Measurements from ENCODE around the gene SNCA.

Gene SNCA

DNA sequence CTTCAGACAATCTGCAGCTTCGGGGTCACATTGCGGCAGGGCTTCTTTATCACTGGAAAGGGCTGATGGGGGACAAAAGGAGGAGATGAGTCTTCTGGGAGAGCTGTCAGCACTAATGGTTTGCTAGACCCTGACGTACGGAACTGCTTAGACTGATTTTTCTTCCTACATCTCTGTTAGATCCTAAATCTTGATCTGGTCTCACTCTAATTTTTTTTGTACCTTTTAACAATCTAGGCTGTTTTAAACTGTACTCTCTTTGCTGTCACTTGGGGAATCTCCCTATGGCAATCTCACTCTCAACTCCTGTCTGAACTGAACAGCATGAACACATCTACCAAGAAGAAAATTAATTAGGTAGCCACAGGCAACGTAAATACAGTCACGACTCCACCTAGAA is 120.1 kb downstream of the SNCA start:
- DNase-seq (ENCODE audit: extremely low read depth, insufficient read length): no peak
- H3K27me3 ChIP-seq (replicated peaks; ENCODE audit: control insufficient read depth, insufficient read depth, low read length): no peaks in the 10 kb centered on the region

DNA sequence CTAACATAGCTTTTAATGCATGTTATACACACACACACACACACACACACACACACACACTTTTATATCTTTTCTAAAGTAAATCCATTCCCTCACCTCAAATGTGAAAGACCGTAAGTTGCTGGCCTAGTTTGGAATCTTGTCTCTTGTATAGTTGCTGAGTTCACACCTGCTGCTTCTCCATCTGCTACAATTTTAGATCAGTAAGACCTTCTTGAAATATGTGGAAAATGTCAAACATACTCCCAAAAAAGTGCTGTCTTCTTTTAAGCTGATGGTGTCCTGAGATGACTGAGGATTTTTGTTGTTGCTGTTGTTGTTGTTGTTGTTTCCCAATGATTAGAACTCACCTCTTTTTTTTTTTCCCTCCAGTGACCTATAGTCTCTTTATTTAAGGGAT is 121.3 kb downstream of the SNCA start:
- Histone ChIP-seq H3K36me3 (ENCODE audit: control insufficient read depth, insufficient read depth, low read length) (no peaks in the 10 kb centered on the region), H3K27me3 (replicated peaks; ENCODE audit: control insufficient read depth, insufficient read depth, low read length) (no peaks in the 10 kb centered on the region), H3K4me3 (replicated peaks; ENCODE audit: low read depth, low read length) (no peak overlapping the region)
- no peak for DNase-seq (ENCODE audit: extremely low read depth, insufficient read length)
- TF ChIP-seq, protein P1, sequence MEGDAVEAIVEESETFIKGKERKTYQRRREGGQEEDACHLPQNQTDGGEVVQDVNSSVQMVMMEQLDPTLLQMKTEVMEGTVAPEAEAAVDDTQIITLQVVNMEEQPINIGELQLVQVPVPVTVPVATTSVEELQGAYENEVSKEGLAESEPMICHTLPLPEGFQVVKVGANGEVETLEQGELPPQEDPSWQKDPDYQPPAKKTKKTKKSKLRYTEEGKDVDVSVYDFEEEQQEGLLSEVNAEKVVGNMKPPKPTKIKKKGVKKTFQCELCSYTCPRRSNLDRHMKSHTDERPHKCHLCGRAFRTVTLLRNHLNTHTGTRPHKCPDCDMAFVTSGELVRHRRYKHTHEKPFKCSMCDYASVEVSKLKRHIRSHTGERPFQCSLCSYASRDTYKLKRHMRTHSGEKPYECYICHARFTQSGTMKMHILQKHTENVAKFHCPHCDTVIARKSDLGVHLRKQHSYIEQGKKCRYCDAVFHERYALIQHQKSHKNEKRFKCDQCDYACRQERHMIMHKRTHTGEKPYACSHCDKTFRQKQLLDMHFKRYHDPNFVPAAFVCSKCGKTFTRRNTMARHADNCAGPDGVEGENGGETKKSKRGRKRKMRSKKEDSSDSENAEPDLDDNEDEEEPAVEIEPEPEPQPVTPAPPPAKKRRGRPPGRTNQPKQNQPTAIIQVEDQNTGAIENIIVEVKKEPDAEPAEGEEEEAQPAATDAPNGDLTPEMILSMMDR (IDR thresholded peaks at IDR 0.05; ENCODE audit: insufficient read depth, low read length, poor library complexity, severe bottlenecking): no peak

More for the DNA sequence above, 120.1 kb downstream of the SNCA start:
- TF ChIP-seq, protein P1 (IDR thresholded peaks at IDR 0.05; ENCODE audit: insufficient read depth, low read length, poor library complexity, severe bottlenecking): no peak
- H3K4me3 ChIP-seq (replicated peaks; ENCODE audit: low read depth, low read length): no peak overlapping the region
- no peaks in the 10 kb centered on the region for H3K36me3 ChIP-seq (ENCODE audit: control insufficient read depth, insufficient read depth, low read length)

DNA sequence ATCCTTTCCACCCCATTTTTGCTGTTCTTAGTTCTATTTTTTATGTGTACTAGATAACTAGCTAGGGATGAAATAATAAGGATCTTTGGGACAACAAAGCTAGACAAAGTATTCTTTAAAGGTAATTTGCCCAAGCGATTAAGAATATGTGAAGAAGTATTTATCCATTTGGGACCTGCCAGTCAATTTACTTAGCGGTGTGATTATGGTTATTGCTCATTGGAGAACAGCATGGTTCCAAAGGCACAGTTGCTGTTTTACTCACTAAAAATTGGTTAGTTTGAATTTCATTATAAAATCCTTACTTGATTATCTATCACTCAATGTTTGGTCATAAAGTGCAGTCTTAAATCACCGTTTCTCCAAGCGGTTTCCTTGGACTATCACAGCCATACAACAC is 124.1 kb downstream of the SNCA start:
- no peak for DNase-seq (ENCODE audit: extremely low read depth, insufficient read length)
- TF ChIP-seq, protein P1 (IDR thresholded peaks at IDR 0.05; ENCODE audit: insufficient read depth, low read length, poor library complexity, severe bottlenecking): no peak
- no peaks in the 10 kb centered on the region for H3K27me3 ChIP-seq (replicated peaks; ENCODE audit: control insufficient read depth, insufficient read depth, low read length)
- H3K36me3 ChIP-seq (ENCODE audit: control insufficient read depth, insufficient read depth, low read length): no peaks in the 10 kb centered on the region
- no peak overlapping the region for H3K4me3 ChIP-seq (replicated peaks; ENCODE audit: low read depth, low read length)

DNA sequence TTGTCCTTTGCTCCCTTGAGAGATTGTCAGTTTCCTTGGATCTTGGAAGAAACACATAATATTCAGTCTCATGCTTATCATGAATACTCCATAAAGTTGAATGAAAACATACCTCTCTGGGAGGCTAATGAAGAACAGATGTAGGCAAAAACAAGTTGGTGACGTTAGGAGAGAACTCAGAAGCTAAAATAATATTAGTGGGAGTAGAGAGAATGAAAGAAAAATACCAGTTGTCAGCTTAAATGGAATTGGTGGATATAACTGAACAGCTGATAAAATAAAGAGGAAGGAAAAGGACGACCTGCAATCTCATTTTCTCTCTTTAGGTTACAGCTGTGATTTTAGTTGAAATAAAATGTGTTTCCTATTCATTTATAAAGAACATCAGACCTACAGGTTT is 124.8 kb downstream of the SNCA start:
- TF ChIP-seq, protein P1 (IDR thresholded peaks at IDR 0.05; ENCODE audit: insufficient read depth, low read length, poor library complexity, severe bottlenecking): no peak
- Histone ChIP-seq H3K27me3 (replicated peaks; ENCODE audit: control insufficient read depth, insufficient read depth, low read length) (no peaks in the 10 kb centered on the region), H3K4me3 (replicated peaks; ENCODE audit: low read depth, low read length) (no peak overlapping the region), H3K36me3 (ENCODE audit: control insufficient read depth, insufficient read depth, low read length) (no peaks in the 10 kb centered on the region)
- no peak for DNase-seq (ENCODE audit: extremely low read depth, insufficient read length)

DNA sequence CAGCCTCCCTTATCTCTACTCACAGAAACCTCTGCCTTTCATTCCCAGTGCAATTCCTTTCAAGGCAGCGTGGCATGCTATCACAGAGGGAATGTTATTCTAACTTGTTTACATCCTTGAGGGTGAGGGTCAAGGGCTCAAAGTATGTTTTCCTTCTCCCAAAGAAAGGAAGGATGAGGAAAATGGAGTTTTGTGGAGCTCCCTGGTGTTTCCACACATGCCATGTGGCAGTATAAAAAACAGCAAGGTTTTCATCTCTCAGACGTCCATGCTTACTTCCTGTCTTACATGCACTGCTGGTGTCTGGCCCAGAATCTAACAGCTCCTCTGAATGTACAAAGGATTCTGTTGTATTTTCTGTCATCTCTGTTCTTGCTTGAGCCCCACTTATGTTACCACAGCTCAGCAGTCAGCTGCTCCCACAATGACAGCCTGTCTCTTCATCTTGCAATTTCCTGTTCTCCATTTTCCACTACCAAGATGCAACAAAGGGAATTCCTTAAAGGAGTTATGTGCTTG is 128.0 kb downstream of the SNCA start:
- Histone ChIP-seq H3K36me3 (ENCODE audit: control insufficient read depth, insufficient read depth, low read length) (no peaks in the 10 kb centered on the region), H3K27me3 (replicated peaks; ENCODE audit: control insufficient read depth, insufficient read depth, low read length) (no peaks in the 10 kb centered on the region), H3K4me3 (replicated peaks; ENCODE audit: low read depth, low read length) (no peak overlapping the region)
- DNase-seq (ENCODE audit: extremely low read depth, insufficient read length): no peak
- TF ChIP-seq, protein P1 (IDR thresholded peaks at IDR 0.05; ENCODE audit: insufficient read depth, low read length, poor library complexity, severe bottlenecking): no peak

DNA sequence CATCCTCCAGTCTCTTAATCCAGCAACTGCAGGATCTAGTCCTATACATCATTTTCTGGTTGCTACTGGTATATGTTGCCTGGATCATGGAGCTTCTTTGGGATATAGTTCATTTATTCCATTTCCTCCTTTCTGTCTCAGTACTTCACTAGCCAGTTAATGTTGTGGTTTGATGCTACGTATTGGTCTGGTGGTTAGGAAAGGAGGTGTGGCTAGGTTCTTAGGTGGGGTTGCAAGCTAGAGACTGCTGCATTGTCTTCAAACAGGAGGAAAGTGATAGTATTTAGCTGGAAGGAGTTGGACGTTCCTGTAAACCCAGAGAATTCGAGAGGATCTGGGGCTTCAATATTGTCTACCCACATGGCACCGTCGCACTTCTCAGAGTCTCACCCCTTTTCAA is 129.5 kb downstream of the SNCA start:
- Histone ChIP-seq H3K4me3 (replicated peaks; ENCODE audit: low read depth, low read length) (no peak overlapping the region), H3K36me3 (ENCODE audit: control insufficient read depth, insufficient read depth, low read length) (no peaks in the 10 kb centered on the region), H3K27me3 (replicated peaks; ENCODE audit: control insufficient read depth, insufficient read depth, low read length) (no peaks in the 10 kb centered on the region)
- TF ChIP-seq, protein P1 (IDR thresholded peaks at IDR 0.05; ENCODE audit: insufficient read depth, low read length, poor library complexity, severe bottlenecking): no peak
- no peak for DNase-seq (ENCODE audit: extremely low read depth, insufficient read length)

Data from GM06990 (cell line).